ENCODE results near the gene PBLD.
A peak's percentile ranks its signal among the peaks of the same experiment; 100 is the strongest.
"Not testable (repeated sequence)": the region's sequence is repeated elsewhere in the genome, so short reads cannot be mapped to it uniquely, and the experiment has no call there.

The PBLD gene

GRCh38 chr10:68331455-68332258, 1.1 kb downstream of the PBLD start, which contains the start of gene HNRNPH3:
HNRNPH3 (plus strand) TSS chr10:68332064; CDS start chr10:68337222, 5,158 bp downstream.
- FAIRE-seq (peak; percentile 97), DNase-seq (ENCODE audit: low spot score) (peak; percentile 99)

DNA sequence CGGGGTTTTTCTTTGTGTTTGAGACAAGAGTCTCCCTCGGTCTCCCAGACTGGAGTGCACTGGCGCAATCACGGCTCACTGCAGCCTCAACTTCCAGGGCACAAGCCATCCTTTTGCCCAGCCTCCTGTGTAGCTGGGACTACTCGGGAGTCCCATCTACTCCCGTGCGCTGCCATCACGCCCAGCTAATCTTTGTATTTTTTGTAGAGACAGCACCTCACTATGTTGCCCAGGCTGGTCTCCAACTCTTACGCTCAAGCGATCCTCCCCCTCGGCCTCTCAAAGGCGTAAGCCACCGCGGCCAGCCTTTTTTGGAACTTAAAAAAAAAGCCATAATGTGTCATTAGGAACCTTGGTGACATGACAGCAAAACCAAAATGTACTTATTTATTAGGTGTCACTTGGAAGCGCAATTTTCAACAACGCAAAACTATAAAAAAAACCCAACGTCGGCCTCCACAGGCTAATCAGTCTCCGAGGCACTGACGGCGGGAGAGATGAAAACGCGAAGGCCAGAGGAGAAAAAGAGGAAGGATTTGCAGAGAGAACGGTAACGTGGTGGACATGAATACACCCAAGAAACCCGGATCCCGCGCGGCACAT, 1.8 kb downstream of the PBLD start:
- FAIRE-seq (no peak), DNase-seq (ENCODE audit: low spot score) (no peak)

GRCh38 chr10:68329506-68329861, 3.2 kb downstream of the PBLD start:
- FAIRE-seq (no peak), DNase-seq (ENCODE audit: low spot score) (no peak)

- DNase-seq (ENCODE audit: low spot score) (peak; percentile 40), FAIRE-seq (no peak)
Observed at GRCh38 chr10:68327889-68328786, 4.6 kb downstream of the PBLD start.

GRCh38 chr10:68324396-68324795, 8.3 kb downstream of the PBLD start:
- FAIRE-seq; DNase-seq (ENCODE audit: low spot score): not testable (repeated sequence)

GRCh38 chr10:68318331-68319059, 14.2 kb downstream of the PBLD start:
- DNase-seq (ENCODE audit: low spot score), result no peak
- no peak for FAIRE-seq

- DNase-seq (ENCODE audit: low spot score), result no peak
- FAIRE-seq, result no peak
Observed at GRCh38 chr10:68315582-68315981, 17.1 kb downstream of the PBLD start.

GRCh38 chr10:68314930-68315329, 17.8 kb downstream of the PBLD start:
- FAIRE-seq; DNase-seq (ENCODE audit: low spot score): not testable (repeated sequence)

- DNase-seq (ENCODE audit: low spot score) (no peak), FAIRE-seq (no peak)
Observed at GRCh38 chr10:68310531-68310930, 22.2 kb downstream of the PBLD start.

DNA sequence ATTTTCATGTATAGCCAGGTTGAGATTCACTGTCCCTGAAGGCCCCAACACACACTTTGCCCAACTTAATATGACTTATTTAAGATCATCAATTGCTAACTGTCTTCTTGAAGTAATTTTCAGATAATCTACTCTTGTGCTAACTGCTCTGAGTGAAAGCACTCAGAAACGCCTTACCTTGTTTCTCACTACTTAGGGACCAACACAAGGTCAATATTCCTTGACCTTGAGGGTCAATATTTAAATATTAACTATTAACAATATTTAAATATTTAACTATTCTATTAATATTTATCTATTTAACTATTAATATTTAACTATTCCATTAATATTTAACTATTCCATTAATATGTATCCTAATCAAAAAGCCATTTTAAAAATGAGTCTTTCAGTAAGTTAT, 26.9 kb downstream of the PBLD start:
- FAIRE-seq, result no peak
- DNase-seq (ENCODE audit: low spot score), result no peak

- FAIRE-seq (no peak), DNase-seq (ENCODE audit: low spot score) (no peak)
Observed at GRCh38 chr10:68303849-68304412, 28.8 kb downstream of the PBLD start.

- FAIRE-seq, result no peak
- no peak for DNase-seq (ENCODE audit: low spot score)
Observed at GRCh38 chr10:68302871-68303270, 29.9 kb downstream of the PBLD start.

GRCh38 chr10:68302503-68302823, 30.3 kb downstream of the PBLD start:
- FAIRE-seq, result no peak
- no peak for DNase-seq (ENCODE audit: low spot score)

DNA sequence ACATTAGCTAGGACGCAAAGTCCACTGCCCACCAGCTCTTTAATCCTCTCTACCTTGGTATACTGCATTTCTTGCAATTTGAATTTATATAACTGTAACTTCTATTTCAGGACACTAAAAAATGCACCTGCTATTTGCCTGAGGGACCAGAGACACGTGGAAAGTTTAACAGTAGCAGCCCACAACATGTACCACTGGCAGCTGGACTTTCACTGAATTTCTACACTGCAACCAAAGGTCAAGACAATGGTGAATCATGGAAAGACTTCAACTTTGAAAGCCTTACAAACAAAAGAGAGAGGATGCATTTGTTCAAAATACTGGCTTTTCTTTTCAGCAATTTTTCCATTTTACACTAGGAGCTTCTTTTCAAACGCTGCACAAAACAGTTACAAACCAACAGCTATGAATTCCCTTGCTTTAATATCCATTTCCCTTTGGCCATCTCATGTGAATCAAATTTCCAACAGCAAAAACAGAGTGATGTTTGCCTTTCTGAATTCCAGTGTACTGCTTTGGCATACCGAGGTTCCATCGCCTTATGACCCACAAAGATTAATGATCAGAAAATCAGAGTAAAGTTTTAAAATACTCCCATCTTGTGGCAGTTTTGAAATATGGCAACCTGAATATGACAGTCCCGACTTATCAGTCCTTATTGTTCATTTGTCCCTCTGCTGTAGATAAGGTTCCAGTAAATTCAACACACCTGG, 30.8 kb downstream of the PBLD start:
- DNase-seq (ENCODE audit: low spot score), result peak; percentile 59
- no peak for FAIRE-seq

DNA sequence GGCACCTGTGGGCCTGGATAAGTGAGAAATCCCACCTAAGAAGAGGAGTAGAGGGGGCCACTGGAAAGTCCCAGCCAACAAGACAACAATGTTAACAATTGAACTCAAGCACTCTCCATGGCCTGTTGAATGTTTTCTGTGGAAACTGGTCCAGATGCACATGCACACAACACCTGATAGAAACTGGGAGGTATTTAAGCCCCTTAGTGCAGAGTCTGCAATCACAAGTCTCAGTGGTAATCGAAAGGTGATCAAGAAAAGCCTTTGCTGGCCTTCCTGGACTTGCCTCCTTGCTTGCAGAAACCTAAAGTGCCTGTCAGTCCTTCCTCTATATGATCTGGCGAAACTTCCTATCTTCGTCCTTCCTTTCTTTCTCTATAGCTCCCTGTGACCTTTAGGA, 31.4 kb downstream of the PBLD start:
- DNase-seq (ENCODE audit: low spot score) (no peak), FAIRE-seq (no peak)

GRCh38 chr10:68296843-68297663, 35.7 kb downstream of the PBLD start:
- DNase-seq (ENCODE audit: low spot score) (no peak), FAIRE-seq (no peak)

DNA sequence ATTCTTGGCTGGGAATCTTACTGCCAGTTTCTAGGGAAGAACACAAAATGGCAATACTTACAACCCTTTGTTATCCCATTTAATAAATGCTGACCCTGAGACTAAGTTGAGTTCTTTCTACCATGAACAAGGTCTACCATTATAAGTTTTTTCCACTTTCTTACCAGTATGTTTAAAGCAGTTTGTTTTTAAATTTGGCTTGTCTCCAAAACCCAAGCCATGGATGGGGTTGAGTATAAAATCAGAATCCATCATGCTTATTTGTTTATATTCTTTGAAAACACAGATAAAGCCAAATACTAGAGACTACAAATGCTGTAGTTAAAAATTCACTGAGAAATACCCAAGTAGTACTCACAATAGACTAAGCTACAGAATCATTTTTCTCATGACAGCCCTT, 42.0 kb downstream of the PBLD start:
- no peak for DNase-seq (ENCODE audit: low spot score)
- no peak for FAIRE-seq

GRCh38 chr10:68288717-68289116, 44.0 kb downstream of the PBLD start:
- DNase-seq (ENCODE audit: low spot score) (no peak), FAIRE-seq (no peak)
